Measurements from ENCODE around the gene SAMD11.

The SAMD11 gene

DNA sequence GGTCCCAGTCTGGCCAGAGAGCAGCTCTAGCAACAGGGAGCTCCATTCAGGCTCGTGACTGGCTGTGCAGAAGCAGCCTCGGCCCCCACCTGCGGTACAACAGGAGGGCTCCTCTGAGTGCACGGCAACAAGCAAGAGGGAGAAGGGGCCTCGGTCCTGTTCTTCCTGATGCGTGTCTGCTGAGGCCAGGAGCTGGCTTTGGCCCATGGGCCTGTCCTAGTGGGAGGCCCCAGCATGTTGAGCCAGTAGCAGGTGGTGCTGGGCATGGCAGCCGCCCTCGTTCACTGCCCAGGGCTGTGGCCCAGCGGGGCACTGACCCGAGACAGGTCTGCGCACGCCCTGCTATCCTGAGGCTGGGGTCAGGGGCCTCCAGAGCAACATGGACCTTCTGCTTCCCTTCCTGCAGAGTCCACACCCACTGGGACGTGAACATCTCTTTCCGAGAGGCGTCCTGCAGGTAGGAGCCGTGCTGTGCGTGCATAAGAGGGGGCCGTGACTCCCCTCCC lies 7.0 kb downstream of the SAMD11 start:
- Histone ChIP-seq H3K9ac (no peak overlapping the region), H3K4me2 (ENCODE audit: low read length) (no peak overlapping the region), H3K4me1 (no peaks in the 10 kb centered on the region), H3K36me3 (ENCODE audit: control insufficient read depth, insufficient read depth, low read length) (no peaks in the 10 kb centered on the region), H3K27ac (no peak overlapping the region), H3K27me3 (ENCODE audit: control insufficient read depth, insufficient read depth, low read length) (no peaks in the 10 kb centered on the region), H3K79me2 (no peaks in the 10 kb centered on the region), H2AFZ (no peak overlapping the region), H3K9me3 (ENCODE audit: control insufficient read depth, low read length) (no peaks in the 10 kb centered on the region), H3K4me3 (ENCODE audit: low read depth, low read length) (no peak overlapping the region)
- TF ChIP-seq, protein P1, sequence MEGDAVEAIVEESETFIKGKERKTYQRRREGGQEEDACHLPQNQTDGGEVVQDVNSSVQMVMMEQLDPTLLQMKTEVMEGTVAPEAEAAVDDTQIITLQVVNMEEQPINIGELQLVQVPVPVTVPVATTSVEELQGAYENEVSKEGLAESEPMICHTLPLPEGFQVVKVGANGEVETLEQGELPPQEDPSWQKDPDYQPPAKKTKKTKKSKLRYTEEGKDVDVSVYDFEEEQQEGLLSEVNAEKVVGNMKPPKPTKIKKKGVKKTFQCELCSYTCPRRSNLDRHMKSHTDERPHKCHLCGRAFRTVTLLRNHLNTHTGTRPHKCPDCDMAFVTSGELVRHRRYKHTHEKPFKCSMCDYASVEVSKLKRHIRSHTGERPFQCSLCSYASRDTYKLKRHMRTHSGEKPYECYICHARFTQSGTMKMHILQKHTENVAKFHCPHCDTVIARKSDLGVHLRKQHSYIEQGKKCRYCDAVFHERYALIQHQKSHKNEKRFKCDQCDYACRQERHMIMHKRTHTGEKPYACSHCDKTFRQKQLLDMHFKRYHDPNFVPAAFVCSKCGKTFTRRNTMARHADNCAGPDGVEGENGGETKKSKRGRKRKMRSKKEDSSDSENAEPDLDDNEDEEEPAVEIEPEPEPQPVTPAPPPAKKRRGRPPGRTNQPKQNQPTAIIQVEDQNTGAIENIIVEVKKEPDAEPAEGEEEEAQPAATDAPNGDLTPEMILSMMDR (IDR thresholded peaks at IDR 0.05) = no peak

DNA sequence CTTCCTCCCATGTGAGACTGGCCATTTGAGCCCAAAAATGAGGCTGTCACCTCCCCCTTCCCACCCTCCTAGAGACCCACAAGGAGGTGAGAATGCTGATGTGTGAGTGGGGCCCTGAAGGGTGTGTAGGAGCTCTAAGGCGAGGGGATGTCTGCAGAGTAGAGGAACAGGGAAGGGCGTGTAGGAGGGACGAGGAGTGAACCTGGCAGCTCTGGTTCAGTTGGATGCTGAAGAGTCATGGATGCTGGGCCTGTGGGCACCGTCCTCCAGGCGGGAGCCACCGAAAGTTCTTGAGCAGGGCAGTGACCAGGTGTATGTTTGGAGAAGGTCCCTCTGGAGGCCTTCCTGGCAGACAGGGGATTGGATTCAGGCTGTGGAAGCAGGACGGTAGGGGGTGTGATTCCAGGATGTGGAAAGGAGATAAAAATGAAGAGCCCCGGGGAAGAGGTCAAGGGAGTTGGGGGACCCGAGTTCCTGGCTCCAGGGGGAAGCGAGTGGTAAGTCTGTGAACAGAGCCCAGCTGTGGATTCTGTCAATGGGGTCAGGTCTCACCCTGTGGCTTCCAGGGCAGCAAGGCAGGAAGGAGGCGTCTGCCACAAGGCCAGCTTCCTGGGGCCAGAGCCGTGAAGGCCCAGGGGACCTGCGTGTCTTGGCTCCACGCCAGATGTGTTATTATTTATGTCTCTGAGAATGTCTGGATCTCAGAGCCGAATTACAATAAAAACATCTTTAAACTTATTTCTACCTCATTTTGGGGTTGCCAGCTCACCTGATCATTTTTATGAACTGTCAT lies 7.9 kb downstream of the SAMD11 start:
- no peaks in the 10 kb centered on the region for H3K9me3 ChIP-seq (ENCODE audit: control insufficient read depth, low read length)
- no peak overlapping the region for H3K27ac ChIP-seq
- no peaks in the 10 kb centered on the region for H3K4me1 ChIP-seq
- no peak overlapping the region for H3K4me3 ChIP-seq (ENCODE audit: low read depth, low read length)
- TF ChIP-seq, protein P1 (IDR thresholded peaks at IDR 0.05) = no peak
- no peaks in the 10 kb centered on the region for H3K79me2 ChIP-seq
- H2AFZ ChIP-seq = no peak overlapping the region
- H3K36me3 ChIP-seq (ENCODE audit: control insufficient read depth, insufficient read depth, low read length) = no peaks in the 10 kb centered on the region
- no peak overlapping the region for H3K9ac ChIP-seq
- no peaks in the 10 kb centered on the region for H3K27me3 ChIP-seq (ENCODE audit: control insufficient read depth, insufficient read depth, low read length)
- no peak overlapping the region for H3K4me2 ChIP-seq (ENCODE audit: low read length)

DNA sequence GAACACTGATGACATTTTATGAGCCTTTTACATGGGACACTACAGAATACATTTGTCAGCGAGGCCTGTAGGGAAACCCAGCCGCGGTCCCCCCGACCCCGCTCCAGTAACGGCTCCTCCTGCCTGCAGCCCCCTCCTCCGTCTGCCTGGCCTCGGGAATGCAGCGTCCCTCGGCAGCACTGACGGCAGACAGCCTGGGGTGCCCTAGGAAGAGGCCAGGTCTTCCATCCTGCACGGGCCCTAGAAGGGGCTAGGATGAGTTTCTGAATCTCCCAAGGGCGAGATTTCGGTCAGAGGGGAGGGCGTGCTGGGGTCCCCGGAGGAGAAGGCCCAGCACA lies 8.4 kb downstream of the SAMD11 start:
- H3K79me2 ChIP-seq = no peaks in the 10 kb centered on the region
- no peaks in the 10 kb centered on the region for H3K4me1 ChIP-seq
- H3K36me3 ChIP-seq (ENCODE audit: control insufficient read depth, insufficient read depth, low read length) = no peaks in the 10 kb centered on the region
- no peak overlapping the region for H2AFZ ChIP-seq
- H3K27ac ChIP-seq = no peak overlapping the region
- no peaks in the 10 kb centered on the region for H3K9me3 ChIP-seq (ENCODE audit: control insufficient read depth, low read length)
- no peak overlapping the region for H3K9ac ChIP-seq
- TF ChIP-seq, protein P1 (IDR thresholded peaks at IDR 0.05) = no peak
- H3K27me3 ChIP-seq (ENCODE audit: control insufficient read depth, insufficient read depth, low read length) = no peaks in the 10 kb centered on the region
- H3K4me3 ChIP-seq (ENCODE audit: low read depth, low read length) = no peak overlapping the region
- no peak overlapping the region for H3K4me2 ChIP-seq (ENCODE audit: low read length)

DNA sequence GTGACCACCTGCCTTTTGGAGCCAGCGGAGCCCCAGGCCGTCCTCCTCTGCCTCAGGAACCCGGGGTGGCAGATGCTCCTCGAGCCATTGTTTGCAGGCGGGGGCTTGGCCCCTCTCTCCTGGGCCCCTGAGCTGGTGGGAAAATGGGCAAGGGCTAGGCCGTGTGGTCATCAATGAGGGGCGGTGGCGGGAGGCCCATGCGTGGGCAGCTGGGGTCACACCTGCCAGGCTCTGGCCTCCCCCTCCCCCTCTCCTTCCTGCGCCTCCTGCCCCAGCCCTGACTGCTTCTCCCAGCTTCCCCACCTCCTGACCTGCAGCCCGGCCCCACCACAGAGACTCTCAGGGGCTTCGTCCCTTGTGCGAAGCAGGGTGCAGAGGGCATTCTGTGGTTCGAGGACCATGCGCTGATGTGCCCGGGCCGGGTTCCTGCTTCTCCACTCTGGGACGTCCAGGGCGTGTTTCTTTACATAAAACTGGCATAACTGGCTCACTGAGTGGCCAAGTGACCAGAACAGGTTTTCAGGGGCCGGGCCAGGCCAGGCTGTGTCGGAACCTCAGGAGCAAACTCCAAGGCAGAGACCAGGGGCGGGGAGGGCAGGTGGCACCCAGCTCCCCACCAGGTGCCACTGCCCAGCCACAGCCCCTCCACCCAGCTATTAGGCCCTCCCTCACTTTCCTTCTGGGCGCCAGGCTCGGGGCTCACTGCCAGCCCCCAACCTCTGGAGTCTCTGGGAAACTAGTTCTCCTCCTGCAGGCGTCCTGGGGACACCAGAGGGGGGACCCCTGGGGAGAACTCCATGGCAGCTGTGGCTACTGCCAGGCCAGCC lies 9.3 kb downstream of the SAMD11 start:
- TF ChIP-seq, protein P1 (IDR thresholded peaks at IDR 0.05) = no peak

More for the DNA sequence above, 9.3 kb downstream of the SAMD11 start:
- Histone ChIP-seq H2AFZ (no peak overlapping the region), H3K27me3 (ENCODE audit: control insufficient read depth, insufficient read depth, low read length) (no peaks in the 10 kb centered on the region), H3K4me1 (no peaks in the 10 kb centered on the region), H3K9me3 (ENCODE audit: control insufficient read depth, low read length) (no peaks in the 10 kb centered on the region), H3K4me2 (ENCODE audit: low read length) (no peak overlapping the region), H3K27ac (no peak overlapping the region), H3K79me2 (no peaks in the 10 kb centered on the region), H3K9ac (no peak overlapping the region), H3K36me3 (ENCODE audit: control insufficient read depth, insufficient read depth, low read length) (no peaks in the 10 kb centered on the region), H3K4me3 (ENCODE audit: low read depth, low read length) (no peak overlapping the region)

All from parathyroid adenoma (tissue), 2 donors.